Heart left ventricle (tissue), 13 donors: ENCODE data around the gene GRK5.

Experiments
- CTCF ChIP-seq, 12 donors: fragments of 200-600 bp; sonication (generic) in 4 of 12; IDR thresholded peaks; one replicate each; pipeline versions ENCODE4 v1.5.0 to v1.8.0; 2018 to 2022; ENCODE audit warnings: antibody characterized with exemption in 12 of 12, mild to moderate bottlenecking in 5 of 12
- POLR2A ChIP-seq, 2 donors: fragments of 450-650 bp; IDR thresholded peaks; one replicate each; pipeline ENCODE4 v1.6.1; 2017; ENCODE audit warnings: antibody characterized with exemption in 2 of 2, mild to moderate bottlenecking in 2 of 2, moderate library complexity in 2 of 2
- donor health status: ischemic (EF 13 %, LVEDD 7.1; RV severe dilation, severe dysfunction).
- donor health status: DM: no; HTN: yes; CAD: no.
- donor health status: DM: no; HTN: no; CAD: no.
- donor health status: ischemic (EF 25% LVEDD 6.9; RV normal size, moderate dysfunction).
- donor health status: ischemic (EF 25% LVEDD 5.7; RV mildly dilated, moderate dysfunction).
- donor health status: ischemic (EF 35%, LVEDD 5.7; RV mildly dilated, moderate dysfunction).
- donor health status: nonischemic (EF 11% LVEDD 7.7; RV severe dilation, severe dysfunction).
- donor health status: DM: yes; HTN: yes; CAD: no.
- donor health status: PGD.
- donor health status: ischemic (EF 29% LVEDD 5.4; RV normal size, mild dysfunction).
- donor health status: nonischemic (EF 23%, LVEDD 6.1; RV moderate dilation, normal function).

GRCh38 chr10:119162452-119163092 is 44.8 kb upstream of the GRK5 start:
- TF ChIP-seq CTCF (IDR thresholded peaks at IDR 0.05) (no peak), POLR2A (IDR thresholded peaks at IDR 0.05) (no peak)
